Activated CD8-positive, alpha-beta T cell treated with anti-CD3 and anti-CD28 coated beads for 36 hours (primary cell): ENCODE results near the gene HOXC11. TPM values are rescaled to one million over a fixed set of nuclear protein-coding genes. Genes with fewer than 3 reads are reported as not detected.

ENCODE experiments used
- ATAC-seq: fragments of 200-7000 bp; cut with Tn5 transposase; one replicate; pipeline ENCODE4 v1.10.0; 2021; ENCODE audit warnings: mild to moderate bottlenecking, moderate library complexity
- CTCF ChIA-PET: fragments of 350-600 bp; sonication (Branson Sonifier 250); formaldehyde crosslinking; loops from one replicate; lab custom pipeline; 2021; ENCODE audit warnings: antibody characterized with exemption; lab: Charles Lee
- POLR2A ChIA-PET: fragments of 350-600 bp; sonication (Branson Sonifier 250); formaldehyde crosslinking; loops from one replicate; lab custom pipeline; 2021; ENCODE audit warnings: antibody characterized with exemption; lab: Charles Lee
- DNase-seq: peaks from one replicate; pipeline ENCODE4 v3.0.0-alpha.2; 2020
- H3K27ac Mint-ChIP-seq: one replicate; pipeline ENCODE4 v1.8.0; 2021; ENCODE audit warnings: mild to moderate bottlenecking, mixed read lengths
- H3K27me3 Mint-ChIP-seq: one replicate; pipeline ENCODE4 v1.8.0; 2021; ENCODE audit warnings: mixed read lengths
- H3K36me3 Mint-ChIP-seq: one replicate; pipeline ENCODE4 v1.8.0; 2021; ENCODE audit warnings: low read depth, mixed read lengths
- H3K4me1 Mint-ChIP-seq: one replicate; pipeline ENCODE4 v1.8.0; 2021; ENCODE audit warnings: low read depth, mixed read lengths
- H3K4me3 Mint-ChIP-seq: one replicate; pipeline ENCODE4 v1.8.0; 2021; ENCODE audit warnings: mild to moderate bottlenecking, moderate library complexity, mixed read lengths
- H3K9me3 Mint-ChIP-seq: one replicate; pipeline ENCODE4 v1.8.0; 2021; ENCODE audit warnings: mixed read lengths
- intact Hi-C: fragments of 100-400 bp; cut with micrococcal nuclease; formaldehyde crosslinking; loops from one replicate; pipeline ENCODE4 v1.10.0; 2022
- total RNA-seq, 2 experiments: library from RNA; stranded (reverse); gene quantifications; one replicate each; pipeline ENCODE4 v1.2.3, GENCODE V29; 2021
- TF ChIP-seq, protein P1 (sequence below): fragments of 200-600 bp; IDR thresholded peaks from one replicate; pipeline ENCODE4 v1.8.0; 2022; ENCODE audit warnings: antibody characterized with exemption, mild to moderate bottlenecking

The HOXC11 gene
- total RNA-seq, 2 experiments from 2014 or later: not detected

GRCh38 chr12:53939141-53940108 lies 33.5 kb upstream of the HOXC11 start:
- intact Hi-C loops: loop anchor here (5.0 kb wide), 1 partner anchor 33 kb away; the partner anchor contains the start of genes HOTAIR and HOXC11
- ChIA-PET CTCF (interaction anchor here (1.2 to 2.1 kb wide), 2 partner anchors 46 to 193 kb away, joined by 4 to 6 read pairs; partner anchors contain the start of gene HOXC10), POLR2A (no interaction called here)
- Mint-ChIP-seq H3K4me3 (no peak overlapping the region), H3K36me3 (no peaks in the 10 kb centered on the region), H3K27me3 (peaks cover 79% of the 10 kb centered on the region), H3K27ac (no peak overlapping the region), H3K9me3 (no peaks in the 10 kb centered on the region), H3K4me1 (peaks cover 4% of the 10 kb centered on the region)
- ATAC-seq (no peak), DNase-seq (no peak)
- TF ChIP-seq, protein P1, sequence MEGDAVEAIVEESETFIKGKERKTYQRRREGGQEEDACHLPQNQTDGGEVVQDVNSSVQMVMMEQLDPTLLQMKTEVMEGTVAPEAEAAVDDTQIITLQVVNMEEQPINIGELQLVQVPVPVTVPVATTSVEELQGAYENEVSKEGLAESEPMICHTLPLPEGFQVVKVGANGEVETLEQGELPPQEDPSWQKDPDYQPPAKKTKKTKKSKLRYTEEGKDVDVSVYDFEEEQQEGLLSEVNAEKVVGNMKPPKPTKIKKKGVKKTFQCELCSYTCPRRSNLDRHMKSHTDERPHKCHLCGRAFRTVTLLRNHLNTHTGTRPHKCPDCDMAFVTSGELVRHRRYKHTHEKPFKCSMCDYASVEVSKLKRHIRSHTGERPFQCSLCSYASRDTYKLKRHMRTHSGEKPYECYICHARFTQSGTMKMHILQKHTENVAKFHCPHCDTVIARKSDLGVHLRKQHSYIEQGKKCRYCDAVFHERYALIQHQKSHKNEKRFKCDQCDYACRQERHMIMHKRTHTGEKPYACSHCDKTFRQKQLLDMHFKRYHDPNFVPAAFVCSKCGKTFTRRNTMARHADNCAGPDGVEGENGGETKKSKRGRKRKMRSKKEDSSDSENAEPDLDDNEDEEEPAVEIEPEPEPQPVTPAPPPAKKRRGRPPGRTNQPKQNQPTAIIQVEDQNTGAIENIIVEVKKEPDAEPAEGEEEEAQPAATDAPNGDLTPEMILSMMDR: no peak

GRCh38 chr12:53940443-53941014 lies 32.4 kb upstream of the HOXC11 start:
- ChIA-PET POLR2A (interaction anchor here (1.0 kb wide), 2 partner anchors 8 to 14 kb away, joined by 3 read pairs; partner anchors contain the start of gene HOXC12), CTCF (no interaction called here)
- peaks cover 2% of the 10 kb centered on the region for H3K4me1 Mint-ChIP-seq
- no peaks in the 10 kb centered on the region for H3K9me3 Mint-ChIP-seq
- intact Hi-C loops: no loop called here
- no peak overlapping the region for H3K27ac Mint-ChIP-seq
- ATAC-seq: no peak
- H3K27me3 Mint-ChIP-seq: peaks cover 79% of the 10 kb centered on the region
- DNase-seq: no peak
- TF ChIP-seq, protein P1: no peak
- H3K36me3 Mint-ChIP-seq: no peaks in the 10 kb centered on the region
- H3K4me3 Mint-ChIP-seq: no peak overlapping the region

- intact Hi-C loops: no loop called here
- no peak for DNase-seq
- no peaks in the 10 kb centered on the region for H3K36me3 Mint-ChIP-seq
- CTCF ChIA-PET: interaction anchor here (0.6 kb wide), 1 partner anchor 44 kb away, joined by 3 read pairs; the partner anchor contains the start of gene HOXC10
- H3K4me1 Mint-ChIP-seq: no peaks in the 10 kb centered on the region
- TF ChIP-seq, protein P1: no peak
- no peak overlapping the region for H3K4me3 Mint-ChIP-seq
- POLR2A ChIA-PET: interaction anchor here (0.7 to 1.0 kb wide), 2 partner anchors 9 to 59 kb away, joined by 3 read pairs; no protein-coding TSS in a partner anchor
- no peak for ATAC-seq
- H3K27me3 Mint-ChIP-seq: peaks cover 79% of the 10 kb centered on the region
- no peak overlapping the region for H3K27ac Mint-ChIP-seq
- H3K9me3 Mint-ChIP-seq: no peaks in the 10 kb centered on the region
Measured at GRCh38 chr12:53941187-53941586, 31.7 kb upstream of the HOXC11 start.

GRCh38 chr12:53941750-53942149 lies 31.2 kb upstream of the HOXC11 start:
- DNase-seq (no peak), ATAC-seq (no peak)
- Mint-ChIP-seq H3K36me3 (no peaks in the 10 kb centered on the region), H3K27me3 (peaks cover 79% of the 10 kb centered on the region), H3K4me1 (no peaks in the 10 kb centered on the region), H3K9me3 (no peaks in the 10 kb centered on the region), H3K4me3 (no peak overlapping the region), H3K27ac (no peak overlapping the region)
- intact Hi-C loops: no loop called here
- TF ChIP-seq, protein P1: no peak
- ChIA-PET CTCF (interaction anchor here (0.6 kb wide), 1 partner anchor 43 kb away, joined by 3 read pairs; the partner anchor contains the start of gene HOXC10), POLR2A (no interaction called here)
